Kidney epithelial cell (primary cell): ENCODE measurements around the gene BTN2A1. TPM values are rescaled to one million over a fixed set of nuclear protein-coding genes. Genes with fewer than 3 reads are reported as not detected.
"Not testable (repeated sequence)": the region's sequence is repeated elsewhere in the genome, so short reads cannot be mapped to it uniquely, and the experiment has no call there.

Experiments used
- DNase-seq: peaks from one replicate; pipeline ENCODE4 v3.0.0-alpha.2; 2010; ENCODE audit warnings: low read depth
- H3K27me3 ChIP-seq: 2 replicates; pipeline ENCODE4 v1.6.0; 2011; ENCODE audit warnings: low read length; ENCODE audit not compliant: control insufficient read depth, insufficient read depth
- H3K36me3 ChIP-seq: 2 replicates; pipeline ENCODE4 v1.5.1; 2011; ENCODE audit warnings: low read length; ENCODE audit not compliant: control insufficient read depth, insufficient read depth
- H3K4me3 ChIP-seq: 2 replicates; pipeline ENCODE4 v1.5.1; 2011; ENCODE audit warnings: low read depth, mild to moderate bottlenecking, control low read depth, low read length
- total RNA-seq: library from RNA; depleted of rRNA; stranded (reverse); fragments of >200 nt; gene quantifications from 2 replicates; pipeline ENCODE4 v1.2.3, GENCODE V29; 2015
- TF ChIP-seq, protein P1 (sequence below): IDR thresholded peaks from 2 replicates; pipeline ENCODE4 v1.5.1; 2011; ENCODE audit warnings: mild to moderate bottlenecking, moderate library complexity, low read length, control low read depth, inconsistent platforms; ENCODE audit not compliant: insufficient read depth, poor library complexity, severe bottlenecking

BTN2A1 gene
- total RNA-seq, 1 donor from 2014 or later = 17.5 TPM

DNA sequence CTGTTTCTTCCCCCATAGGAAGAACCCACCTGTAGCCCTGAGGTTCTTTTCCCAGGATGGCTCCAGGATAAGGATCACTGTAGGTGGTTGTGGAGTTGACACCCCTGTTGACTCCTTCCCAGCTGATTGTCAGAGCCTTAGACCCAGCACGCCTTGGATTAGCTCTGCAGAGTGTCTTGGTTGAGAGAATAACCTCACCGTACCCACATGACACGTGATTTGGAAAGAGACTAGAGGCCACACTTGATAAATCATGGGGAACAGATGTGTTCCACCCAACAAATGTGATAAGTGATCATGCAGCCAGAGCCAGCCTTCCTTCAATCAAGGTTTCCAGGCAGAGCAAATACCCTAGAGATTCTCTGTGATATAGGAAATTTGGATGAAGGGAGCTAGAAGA, 43.5 kb upstream of the BTN2A1 start:
- TF ChIP-seq, protein P1, sequence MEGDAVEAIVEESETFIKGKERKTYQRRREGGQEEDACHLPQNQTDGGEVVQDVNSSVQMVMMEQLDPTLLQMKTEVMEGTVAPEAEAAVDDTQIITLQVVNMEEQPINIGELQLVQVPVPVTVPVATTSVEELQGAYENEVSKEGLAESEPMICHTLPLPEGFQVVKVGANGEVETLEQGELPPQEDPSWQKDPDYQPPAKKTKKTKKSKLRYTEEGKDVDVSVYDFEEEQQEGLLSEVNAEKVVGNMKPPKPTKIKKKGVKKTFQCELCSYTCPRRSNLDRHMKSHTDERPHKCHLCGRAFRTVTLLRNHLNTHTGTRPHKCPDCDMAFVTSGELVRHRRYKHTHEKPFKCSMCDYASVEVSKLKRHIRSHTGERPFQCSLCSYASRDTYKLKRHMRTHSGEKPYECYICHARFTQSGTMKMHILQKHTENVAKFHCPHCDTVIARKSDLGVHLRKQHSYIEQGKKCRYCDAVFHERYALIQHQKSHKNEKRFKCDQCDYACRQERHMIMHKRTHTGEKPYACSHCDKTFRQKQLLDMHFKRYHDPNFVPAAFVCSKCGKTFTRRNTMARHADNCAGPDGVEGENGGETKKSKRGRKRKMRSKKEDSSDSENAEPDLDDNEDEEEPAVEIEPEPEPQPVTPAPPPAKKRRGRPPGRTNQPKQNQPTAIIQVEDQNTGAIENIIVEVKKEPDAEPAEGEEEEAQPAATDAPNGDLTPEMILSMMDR = no peak
- Histone ChIP-seq H3K4me3 (no peak overlapping the region), H3K36me3 (no peaks in the 10 kb centered on the region), H3K27me3 (no peaks in the 10 kb centered on the region)
- DNase-seq = no peak

DNA sequence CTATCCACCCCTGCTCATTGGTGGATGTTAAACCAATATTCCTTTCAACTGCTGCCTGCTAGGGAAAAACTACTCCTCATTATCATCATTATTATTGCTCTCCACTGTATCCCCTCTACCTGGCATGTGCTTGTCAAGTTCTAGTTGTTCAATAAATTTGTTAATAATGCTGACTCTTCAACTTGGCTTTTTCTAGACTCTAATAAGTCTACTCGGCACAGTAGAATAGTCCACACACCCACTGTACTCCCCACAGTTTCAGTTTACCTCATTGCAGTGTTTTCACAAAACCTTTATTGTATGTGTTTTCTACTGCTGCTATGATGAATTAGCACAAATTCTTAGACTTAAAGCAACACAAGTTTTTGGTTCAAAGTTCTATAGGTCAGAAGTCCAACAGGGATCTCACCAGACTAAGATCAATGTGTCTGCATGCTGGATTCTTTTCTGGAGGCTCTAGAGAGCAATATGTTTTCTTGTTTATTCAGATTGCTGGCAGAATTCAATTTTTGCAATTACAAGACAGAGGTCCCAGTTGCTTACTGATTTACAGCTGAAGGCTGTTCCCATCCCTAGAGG, 42.6 kb upstream of the BTN2A1 start:
- no peak for DNase-seq
- Histone ChIP-seq H3K27me3 (no peaks in the 10 kb centered on the region), H3K4me3 (no peak overlapping the region), H3K36me3 (no peaks in the 10 kb centered on the region)
- TF ChIP-seq, protein P1 = no peak

DNA sequence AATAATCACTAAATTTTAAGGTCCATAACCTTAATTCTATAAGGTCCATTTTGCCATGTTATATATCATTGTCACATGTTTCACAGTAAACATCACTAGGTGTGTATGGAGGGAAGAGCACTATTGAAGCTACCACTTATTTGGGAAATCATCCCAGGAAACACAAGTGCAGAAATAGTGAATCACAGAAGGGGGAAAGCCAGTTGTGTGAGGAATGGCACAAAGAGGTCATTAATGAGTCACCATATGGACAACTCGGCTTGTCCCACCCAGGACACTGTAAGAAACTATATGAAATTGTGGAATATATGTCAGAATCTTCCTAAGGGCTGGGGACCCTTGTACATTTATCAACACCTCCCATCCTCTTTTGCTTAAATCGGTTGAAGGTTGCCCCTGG, 42.0 kb upstream of the BTN2A1 start:
- Histone ChIP-seq H3K4me3 (no peak overlapping the region), H3K36me3 (no peaks in the 10 kb centered on the region), H3K27me3 (no peaks in the 10 kb centered on the region)
- TF ChIP-seq, protein P1 = no peak
- DNase-seq = no peak

DNA sequence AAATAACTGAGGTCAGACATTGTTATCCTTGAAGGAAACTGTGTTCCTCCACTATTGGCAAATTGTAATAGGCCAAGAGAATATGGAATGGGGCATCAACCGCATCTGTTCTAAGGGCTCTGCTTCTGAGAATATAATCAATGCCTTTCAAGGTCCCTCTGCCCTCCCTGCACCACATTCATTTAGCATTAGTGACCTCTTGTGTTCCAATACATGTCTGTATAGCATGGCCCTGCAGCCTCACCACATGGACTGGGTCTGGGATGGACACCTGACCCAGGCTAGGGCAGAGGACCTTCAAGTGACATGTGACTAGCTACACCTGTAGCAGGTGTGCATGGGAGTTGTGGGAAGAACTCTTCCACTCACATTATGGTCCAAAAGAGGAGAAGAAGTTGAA, 41.5 kb upstream of the BTN2A1 start:
- no peaks in the 10 kb centered on the region for H3K36me3 ChIP-seq

DNA sequence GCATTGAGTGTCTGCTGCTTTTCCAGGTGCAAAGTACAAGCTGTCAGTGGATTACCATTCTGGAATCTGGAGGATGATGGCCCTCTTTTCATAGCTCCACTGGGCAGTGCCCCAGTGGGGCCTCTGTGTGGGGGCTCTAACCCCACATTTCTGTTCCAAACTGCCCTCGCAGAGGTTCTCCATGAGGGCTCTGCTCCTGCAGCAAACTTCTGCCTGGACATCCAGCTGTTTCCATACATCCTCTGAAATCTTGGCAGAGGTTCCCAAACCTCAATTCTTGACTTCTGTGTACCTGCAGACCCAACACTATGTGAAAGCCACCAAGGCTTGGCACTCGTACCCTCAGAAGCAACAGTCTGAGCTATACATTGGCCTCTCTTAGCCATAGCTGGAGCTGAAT, 39.7 kb upstream of the BTN2A1 start:
- H3K4me3 ChIP-seq, H3K27me3 ChIP-seq, DNase-seq, H3K36me3 ChIP-seq: not testable (repeated sequence)

More for the DNA sequence above, 41.5 kb upstream of the BTN2A1 start:
- no peaks in the 10 kb centered on the region for H3K27me3 ChIP-seq
- TF ChIP-seq, protein P1 = no peak
- no peak overlapping the region for H3K4me3 ChIP-seq
- DNase-seq = no peak

DNA sequence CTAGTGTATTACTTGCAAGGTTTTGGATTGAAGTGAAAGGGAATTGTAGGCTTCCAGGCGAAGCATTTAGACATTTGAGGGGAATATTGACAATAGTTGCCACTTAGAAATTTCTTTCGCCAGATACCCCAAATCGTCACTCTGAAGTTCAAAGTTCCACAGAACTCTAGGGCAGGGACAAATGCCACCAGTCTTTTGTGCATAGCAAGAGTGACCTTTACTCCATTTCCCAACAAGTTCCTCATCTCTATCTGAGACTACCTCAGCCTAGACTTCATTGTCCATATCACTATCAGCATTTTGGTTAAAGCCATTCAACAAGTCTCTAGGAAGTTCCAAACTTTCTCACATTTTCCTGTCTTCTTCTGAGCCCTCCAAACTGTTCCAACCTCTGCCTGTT, 39.0 kb upstream of the BTN2A1 start:
- H3K4me3 ChIP-seq, H3K27me3 ChIP-seq, H3K36me3 ChIP-seq, DNase-seq: not testable (repeated sequence)

DNA sequence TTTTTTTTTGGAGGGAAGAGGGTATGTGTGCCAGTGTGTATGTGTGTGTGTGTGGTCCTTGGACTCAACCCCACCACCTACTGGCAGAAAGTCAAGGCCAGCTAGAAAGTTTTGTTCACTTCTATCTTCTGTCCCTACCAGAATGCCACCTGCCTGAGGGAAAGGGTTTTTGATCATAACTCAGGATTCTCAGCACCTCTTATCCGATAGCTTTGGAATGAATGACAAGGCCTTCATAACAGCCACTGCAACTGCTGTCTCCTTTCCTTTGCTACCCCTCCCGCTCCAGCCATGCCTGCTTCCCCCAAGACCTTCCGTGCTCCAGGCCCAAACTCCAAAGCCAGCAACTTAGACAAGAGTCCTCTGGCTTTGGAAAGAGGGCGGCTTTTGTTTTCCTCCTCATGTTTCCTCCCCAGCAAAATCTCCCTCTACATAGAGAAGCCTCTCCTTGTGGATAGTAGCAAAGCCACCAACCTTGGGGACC, 37.0 kb upstream of the BTN2A1 start:
- Histone ChIP-seq H3K4me3 (no peak overlapping the region), H3K36me3 (no peaks in the 10 kb centered on the region), H3K27me3 (no peaks in the 10 kb centered on the region)
- no peak for DNase-seq
- TF ChIP-seq, protein P1 = peak; percentile 70
